Stimulated activated CD4-positive, alpha-beta T cell treated with anti-CD3 and anti-CD28 coated beads, TNF-alpha, amount 100 ng/mL, for 1 hour (primary cell): Measurements from ENCODE around the gene CFAP58.

Experiments
- DNase-seq, 3 donors: peaks; one replicate each; pipeline ENCODE4 v3.0.0-alpha.2; 2020; ENCODE audit warnings: low read depth in 3 of 3, low spot score in 1 of 3

Gene CFAP58

DNA sequence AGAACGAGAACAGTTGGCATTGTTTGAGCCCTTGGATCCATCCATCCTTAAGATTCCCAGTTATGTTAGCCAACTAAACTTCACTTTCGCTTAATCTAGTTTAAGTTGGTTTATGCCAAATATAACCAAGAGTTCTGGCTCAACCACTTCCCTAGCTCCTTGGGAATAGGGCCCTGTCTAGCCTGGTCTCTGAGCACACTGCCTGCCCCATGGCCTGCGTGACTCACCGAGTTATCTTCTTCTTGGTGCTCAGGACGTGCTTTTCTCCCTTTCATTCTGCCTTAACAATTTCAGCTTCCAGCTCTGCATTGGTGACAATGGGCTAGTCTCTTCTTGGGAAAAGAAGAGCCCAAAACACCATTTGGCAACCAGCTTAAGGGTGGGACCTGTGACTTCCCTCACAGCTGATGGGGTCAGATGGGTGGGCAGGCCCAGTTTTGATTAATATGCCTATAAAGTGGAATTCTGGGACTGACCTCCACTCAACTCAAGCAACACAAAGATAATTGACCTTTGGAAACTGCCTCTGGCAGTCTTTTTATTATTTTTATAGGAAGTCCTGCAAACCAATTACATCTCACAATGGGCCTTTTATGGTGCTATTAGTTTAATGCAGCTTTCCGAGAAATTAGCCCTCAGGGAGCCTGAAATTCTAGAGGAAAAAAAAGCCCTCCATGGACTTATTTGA lies 126.4 kb downstream of the CFAP58 start:
- no peak for DNase-seq

DNA sequence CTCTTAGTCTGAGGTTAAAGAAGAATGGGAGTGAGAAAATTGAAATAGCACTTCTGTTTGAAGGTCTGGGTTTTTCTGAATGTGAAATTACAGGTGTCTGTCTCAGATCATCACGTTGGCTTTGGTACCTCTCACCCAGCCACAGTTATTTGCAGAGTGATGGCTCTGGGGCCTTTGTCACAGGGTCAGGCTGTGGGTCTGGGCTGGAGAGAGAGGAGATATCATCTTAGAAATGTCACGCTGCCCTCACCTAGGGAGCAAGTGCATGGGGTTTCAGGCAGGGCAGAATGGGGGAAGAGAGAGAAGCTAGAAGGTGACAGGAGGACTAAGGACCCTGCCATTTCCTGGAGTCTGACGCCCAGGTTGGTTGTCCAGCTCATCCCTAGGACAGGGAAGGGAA lies 127.2 kb downstream of the CFAP58 start:
- DNase-seq, result no peak

DNA sequence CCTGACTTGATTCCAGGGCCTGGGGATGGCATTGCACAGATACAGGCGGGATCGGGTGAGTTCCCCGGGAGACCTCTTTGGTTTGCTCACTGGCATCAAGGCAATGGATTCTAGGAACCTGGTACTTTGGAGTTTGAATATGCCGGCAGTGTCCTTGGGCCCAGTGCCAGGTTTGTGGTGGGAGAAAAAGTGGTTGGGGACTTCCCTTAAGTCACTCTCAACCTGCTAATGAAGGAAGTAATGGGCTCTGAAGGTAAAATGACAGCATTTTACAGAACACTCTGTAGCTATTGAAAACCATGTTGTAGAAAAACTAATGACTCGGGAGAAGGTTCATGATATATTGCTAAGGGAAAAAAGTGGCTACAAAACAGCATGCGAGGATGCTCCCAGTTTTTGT lies 129.9 kb downstream of the CFAP58 start:
- no peak for DNase-seq

DNA sequence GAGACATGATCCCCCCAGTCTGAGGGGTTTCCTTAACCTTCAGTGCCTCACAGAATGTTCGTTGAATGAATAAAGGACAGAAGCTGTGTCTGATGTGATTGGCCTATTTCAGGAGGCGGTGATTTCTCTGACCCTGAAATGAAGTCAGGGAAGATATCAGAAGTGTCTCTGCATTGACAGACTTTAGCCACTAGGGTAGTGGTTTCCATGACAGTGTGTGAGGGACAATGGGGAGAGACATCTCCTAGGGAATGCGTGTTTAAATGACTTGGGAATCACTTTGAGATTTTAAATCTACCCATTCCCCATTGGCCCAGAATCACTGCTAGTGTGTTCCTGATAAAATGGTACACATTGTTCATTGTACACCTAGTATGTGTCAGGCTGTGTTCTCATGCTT lies 132.0 kb downstream of the CFAP58 start:
- no peak for DNase-seq

DNA sequence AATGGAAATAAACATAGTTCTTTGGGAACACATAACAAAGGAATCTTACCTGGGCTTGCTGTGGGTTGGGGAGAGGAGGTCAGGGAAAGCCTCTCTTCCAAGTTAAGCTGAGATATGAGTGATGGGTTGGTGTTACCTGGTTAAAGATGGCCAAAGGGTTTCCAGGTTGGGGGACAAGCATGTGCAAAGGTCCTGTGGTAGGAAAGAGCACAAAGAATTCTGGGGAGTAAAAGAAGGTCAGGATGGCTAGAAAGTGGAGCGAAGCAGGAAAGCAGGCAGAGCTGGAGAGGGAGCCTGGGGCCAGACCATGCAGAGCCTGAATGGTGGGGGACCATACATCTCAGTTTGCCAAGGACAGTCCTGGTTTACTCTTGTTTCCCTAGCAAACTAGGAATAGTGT lies 133.2 kb downstream of the CFAP58 start:
- no peak for DNase-seq

DNA sequence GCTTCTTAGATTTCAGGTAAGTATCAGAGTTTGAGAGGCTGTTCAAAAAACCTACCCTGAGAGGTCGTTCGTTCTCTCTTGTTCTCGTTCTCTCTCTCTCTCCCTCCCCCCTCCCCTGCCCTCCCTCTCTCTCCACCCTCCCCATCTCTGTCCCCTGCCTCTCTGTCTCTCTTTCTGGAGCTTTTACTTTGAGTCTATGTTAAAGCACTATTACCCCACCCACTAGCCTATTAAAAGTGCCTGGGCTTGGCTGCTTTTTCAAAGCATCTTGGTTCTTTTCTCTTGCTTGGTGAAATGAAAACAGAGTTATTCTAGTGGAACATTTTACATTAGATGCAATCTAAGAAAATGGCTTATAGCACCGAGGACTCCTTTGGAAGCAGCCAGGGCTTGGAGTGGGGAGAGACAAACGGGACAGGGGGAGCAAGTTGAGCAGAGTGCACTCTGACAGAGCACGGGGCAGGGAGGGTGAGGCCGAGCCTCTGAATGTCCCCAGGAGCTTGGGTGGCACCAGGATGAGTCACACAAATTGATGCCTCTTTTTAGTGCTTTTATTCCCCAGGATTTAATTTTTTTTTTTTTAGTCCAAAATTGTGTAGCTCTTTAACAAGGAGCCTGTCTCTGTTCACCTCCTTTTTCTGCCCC lies 134.3 kb downstream of the CFAP58 start:
- DNase-seq, result no peak

DNA sequence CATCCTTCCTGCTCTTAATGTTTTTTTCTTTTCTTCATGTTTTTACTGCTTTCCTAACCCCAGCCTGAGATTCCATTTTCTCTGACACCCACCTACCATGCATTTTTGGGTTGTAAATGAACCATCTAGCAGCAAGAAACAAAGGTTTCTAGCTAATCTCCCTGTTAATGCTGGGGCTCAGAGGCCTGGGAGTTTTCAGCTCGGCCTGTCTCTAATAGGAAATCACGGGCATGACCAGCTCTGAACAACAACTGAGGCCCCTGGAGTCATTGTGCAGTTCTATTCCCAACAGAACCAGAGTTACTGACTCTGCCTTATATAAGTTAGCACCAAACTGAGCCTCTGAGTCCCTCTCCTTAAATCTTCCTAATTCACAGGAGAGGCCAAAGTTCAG lies 134.8 kb downstream of the CFAP58 start:
- no peak for DNase-seq

DNA sequence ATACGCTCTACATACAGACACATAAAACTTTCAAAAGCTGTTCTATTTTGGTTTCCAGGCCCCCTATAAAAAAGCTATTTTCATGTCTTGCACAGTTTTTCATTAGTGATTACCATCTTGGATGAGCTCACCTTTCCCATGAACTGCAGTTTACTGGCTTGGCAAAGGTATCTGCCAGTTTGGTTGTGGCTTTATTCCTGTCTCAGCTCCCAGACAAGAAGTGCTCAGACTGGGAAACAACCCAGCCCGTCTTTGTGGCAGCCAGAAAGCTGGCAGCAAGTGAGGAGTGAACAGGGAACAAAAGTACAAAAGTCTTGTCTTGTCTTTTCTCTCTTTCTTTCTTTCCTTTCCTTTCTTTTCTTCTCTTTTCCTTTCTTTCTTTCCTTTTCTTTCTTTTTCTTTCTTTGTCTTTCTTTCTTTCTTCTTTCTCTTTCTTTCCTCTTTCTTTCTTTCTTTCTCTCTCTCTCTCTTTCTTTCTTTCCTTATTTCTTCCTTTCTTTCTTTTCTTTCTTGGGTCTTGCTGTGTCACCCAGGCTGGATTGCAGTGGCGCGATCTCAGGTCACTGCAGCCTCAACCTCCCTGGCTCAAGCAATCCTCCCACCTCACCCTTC lies 138.8 kb downstream of the CFAP58 start:
- DNase-seq, result no peak

DNA sequence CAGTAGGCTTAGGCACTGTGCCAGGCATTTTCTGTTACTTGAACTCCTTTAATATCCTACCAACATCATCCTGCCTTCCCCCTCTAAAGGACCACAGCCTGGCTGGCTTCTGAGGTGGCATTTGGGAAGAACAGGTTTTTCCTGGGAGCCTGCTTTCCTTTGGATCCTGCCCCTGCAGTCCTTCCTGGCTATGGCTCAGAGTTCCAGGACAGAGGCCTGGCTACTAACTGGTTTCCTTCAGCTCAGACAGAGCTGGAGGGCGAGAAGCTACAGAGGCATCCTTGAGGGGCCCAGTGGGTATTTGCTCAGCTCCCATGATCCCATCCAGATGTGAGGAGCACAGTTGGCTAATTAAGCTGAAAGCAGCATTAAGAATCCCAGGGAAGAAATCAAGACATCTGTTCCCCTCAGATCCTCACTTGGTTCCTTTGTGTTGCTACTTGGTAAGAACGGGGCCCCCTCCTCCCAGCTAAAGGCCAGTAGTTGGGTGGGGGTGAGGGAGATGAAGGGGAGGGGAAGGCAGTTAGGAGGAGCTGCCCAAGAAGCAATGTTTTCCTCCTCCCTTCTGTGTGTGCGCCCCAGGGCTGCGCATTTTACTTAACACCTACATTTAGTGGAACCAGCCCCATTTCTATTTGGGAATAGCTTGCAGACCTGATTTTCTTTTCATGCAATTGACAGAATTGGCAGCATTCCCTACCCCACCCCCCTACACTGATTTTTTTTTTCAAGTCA lies 144.9 kb downstream of the CFAP58 start:
- DNase-seq, result no peak

DNA sequence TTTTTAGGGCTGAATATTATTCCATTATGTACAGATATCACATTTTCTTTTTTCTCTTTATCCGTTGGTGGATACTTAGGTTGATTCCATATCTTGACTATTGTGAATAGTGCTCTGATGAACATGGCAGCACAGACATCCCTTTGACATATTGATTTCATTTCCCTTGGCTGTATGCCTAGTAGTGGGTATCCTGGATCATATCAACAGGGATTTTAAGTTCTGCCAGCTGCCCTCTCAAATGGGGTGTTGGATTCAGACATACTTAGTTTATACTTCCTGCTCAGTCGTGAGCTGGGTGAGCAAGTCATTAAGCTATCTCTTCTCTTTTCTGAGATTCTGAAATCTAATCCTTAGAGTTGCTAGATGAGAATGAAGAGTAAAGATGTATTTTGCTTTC lies 147.8 kb downstream of the CFAP58 start:
- no peak for DNase-seq

DNA sequence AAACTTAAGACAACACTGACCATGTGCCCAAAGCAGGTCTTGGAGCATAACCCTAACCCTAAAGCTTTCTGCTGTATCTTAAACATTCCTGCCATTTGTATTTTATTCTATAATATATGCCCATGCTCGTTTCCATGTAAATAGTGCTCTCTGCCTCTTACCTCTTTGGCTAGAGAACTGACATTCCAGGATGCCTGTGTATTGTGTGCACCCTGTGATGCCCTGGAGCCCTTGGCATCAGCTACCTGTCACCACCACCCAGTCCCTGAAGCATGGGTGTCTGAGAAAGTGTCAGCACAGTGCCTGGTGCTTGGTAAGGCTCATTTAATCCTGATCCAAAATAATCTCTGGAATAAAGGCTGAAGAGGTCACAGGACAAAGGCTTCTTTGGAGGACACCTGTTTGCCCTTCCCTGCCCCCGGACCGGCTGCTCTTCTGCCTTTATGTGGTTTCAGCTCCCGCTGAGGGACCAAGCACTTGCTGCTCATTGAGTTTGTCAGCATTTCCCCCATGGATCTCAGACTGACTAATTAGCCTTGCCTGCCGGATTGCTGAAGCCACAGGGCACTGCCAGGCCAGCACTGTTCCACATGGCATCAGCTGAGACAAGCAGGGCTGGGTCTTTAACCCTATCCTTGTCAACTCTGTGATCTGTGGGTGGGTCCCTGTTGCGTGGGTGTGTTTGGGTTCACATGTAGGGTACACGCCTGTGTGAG lies 148.4 kb downstream of the CFAP58 start:
- no peak for DNase-seq

DNA sequence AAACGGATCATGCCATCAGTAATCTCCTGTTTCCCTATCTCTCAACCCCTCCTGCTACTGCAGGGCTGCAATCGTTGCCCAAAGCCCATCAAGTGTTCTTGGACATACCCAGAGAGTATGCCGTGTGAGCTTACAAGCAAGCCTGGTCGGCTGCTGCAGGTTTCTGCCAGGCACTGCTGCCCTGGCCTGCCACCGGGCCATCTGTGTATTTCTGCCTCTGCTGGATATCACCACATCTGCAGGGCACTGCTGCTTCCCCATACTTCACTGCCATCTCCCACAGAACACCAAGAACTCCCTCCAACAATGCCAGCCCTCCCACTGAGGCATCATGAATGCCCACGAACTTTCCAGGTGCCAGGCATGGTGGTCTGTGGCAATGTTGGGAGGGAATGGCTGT lies 149.3 kb downstream of the CFAP58 start:
- no peak for DNase-seq
